GM21528 (cell line): ENCODE measurements around the gene LCLAT1.
"Not testable (repeated sequence)": the region's sequence is repeated elsewhere in the genome, so short reads cannot be mapped to it uniquely, and the experiment has no call there.

Source experiments
- ATAC-seq: cut with Tn5 transposase; IDR thresholded peaks from one replicate; pipeline ENCODE4 v1.9.1; 2021; ENCODE audit warnings: mild to moderate bottlenecking, moderate library complexity; ENCODE audit not compliant: unreplicated experiment, low FRiP score

Gene LCLAT1

DNA sequence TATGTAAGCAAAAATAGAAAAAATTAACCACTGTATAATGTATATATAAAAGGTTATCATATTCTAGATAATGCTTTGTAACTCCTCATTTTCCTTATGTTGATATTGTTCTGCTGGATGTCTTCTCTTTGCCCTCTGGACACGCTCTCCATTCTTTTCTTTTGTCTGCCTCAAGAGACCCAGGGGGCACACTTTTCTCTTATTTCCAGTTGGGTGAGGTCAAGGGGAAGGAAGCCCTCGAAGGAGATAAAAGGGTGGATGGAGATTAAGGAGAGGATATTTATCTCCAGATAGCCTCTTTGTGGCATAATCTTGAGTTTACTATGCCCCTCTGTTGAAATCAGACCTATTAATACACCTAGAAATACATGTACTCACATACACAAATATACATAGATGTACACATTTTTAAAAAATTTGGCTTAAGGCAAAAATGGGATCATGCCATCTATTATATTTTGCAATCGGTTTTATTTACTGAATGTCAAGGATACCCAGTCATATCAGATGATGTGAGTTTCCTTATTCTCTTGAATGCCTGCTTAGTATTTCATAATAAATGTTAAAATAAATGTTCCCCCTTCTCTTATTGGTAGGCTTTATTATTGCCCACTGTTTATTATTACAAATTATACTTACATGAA lies 65.3 kb downstream of the LCLAT1 start:
- ATAC-seq, result no peak

DNA sequence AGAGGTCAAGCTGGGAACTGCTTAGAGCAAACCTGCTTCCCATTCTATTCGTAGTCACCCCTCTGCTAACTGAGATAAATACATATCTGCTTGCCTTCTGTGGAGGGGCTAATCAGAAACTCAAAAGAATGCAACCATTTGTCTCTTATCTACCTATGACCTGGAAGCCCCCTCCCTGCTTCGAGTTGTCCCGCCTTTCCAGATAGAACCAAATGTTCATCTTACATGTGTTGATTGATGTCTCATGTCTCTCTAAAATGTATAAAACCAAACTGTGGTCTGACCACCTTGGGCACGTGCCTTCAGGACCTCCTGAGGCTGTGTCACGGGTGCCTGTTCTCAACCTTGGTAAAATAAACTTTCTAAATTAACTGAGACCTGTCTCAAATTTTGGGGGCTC lies 66.6 kb downstream of the LCLAT1 start:
- ATAC-seq, result not testable (repeated sequence)

DNA sequence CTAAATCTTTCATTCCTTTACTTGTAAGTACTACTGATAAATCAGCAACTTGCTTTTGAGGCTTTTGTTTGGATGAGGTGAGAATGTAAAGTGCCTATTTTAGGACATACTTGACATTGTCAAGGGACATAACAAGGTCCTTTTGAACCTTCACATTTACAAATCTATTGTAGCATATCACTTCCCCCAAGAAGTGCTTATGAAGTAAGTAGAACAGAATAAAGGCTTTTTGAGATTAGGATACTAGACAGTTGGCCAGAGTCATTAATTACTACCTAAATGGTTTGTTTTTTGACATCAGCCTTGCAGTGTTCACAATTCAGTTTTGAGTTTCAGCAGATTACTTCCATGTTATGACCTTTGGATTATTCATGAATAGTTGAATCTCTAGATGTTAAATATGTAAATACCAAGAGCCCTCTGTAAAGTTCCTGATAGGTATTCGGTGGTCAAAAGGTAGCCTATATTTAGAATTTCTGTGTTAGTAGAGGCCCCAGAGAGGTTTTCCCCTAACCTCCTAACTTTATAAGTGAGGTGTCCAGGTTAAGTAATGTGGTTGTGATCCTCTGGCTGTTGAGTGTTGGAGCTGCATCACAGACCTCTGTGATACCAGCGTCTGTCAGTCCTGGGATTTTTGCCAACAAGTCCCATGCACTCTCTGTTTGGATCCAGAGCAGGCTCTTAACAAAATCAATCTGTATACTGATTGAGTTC lies 67.2 kb downstream of the LCLAT1 start:
- ATAC-seq, result no peak

DNA sequence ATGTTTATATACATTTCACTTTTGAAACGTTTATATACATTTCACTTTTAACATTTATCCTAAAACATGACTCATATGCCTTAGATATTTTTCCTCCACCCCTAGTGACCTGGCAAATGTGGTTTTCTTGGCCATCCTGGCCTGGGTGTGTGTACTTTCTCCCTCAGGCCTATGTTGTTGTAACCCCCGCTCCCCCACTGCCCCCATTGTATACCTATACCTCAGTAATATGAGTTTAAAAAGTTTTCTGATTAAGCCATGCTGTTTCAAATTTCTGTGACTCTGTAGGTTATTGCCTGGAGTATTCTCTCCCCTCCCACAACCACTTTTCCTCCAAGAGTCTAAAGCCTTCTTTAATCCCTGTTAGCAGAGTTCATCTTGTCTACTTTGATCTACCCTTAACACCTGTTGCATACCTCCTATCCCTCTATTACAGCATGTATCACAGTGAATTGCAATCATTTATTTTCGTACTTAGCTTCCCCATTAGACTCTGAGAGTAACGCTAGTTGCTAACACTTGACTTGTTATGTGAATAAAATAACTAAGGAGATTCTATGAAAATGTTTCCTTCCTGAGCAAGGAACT lies 67.9 kb downstream of the LCLAT1 start:
- ATAC-seq, result no peak

DNA sequence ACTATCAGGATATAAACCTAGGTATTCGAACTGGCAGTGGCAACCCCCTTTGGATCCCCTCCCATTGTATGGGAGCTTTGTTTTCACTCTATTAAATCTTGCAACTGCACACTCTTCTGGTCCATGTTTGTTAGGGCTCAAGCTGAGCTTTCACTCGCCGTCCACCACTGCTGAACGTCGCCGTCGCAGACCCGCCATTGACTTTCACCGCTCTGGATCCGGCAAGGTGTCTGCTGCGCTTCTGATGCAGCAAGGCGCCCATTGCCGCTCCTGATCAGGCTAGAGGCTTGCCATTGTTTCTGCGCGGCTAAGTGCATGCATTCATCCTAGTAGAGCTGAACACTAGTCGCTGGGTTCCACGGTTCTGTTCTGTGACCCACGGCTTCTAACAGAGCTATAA lies 69.1 kb downstream of the LCLAT1 start:
- ATAC-seq, result no peak

DNA sequence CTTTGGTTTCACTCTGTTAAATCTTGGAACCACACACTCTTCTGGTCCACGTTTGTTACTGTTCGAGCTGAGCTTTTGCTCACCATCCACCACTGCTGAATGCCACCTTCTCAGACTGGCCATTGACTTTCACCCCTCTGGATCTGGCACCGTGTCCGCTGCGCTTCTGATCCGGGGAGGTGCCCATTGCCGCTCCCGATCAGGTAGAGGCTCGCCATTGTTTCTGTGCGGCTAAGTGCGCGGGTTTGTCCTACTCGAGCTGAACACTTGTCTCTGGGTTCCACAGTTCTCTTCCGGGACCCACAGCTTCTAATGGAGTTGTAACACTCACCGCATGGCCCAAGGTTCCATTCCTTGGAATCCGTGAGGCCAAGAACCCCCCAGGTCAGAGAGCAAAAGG lies 72.8 kb downstream of the LCLAT1 start:
- no peak for ATAC-seq

DNA sequence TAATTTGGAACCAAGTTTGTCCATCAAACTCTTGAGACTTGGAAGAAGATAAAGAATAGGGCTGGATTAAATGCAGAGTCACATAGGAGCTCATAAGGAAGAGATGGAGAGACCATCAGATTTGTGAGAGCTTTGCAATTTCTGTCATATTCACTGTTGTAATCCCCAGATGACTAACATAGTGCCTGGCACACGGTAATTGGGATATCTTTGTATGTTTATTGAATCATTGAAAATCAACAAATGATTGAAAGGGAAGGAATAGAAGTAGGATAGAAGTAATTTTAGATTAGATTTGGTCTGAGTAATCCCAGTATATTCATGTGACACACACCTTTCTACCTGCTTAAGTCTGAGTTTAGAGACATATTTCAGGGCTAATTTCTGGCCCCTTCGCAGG lies 75.4 kb downstream of the LCLAT1 start:
- ATAC-seq, result no peak

DNA sequence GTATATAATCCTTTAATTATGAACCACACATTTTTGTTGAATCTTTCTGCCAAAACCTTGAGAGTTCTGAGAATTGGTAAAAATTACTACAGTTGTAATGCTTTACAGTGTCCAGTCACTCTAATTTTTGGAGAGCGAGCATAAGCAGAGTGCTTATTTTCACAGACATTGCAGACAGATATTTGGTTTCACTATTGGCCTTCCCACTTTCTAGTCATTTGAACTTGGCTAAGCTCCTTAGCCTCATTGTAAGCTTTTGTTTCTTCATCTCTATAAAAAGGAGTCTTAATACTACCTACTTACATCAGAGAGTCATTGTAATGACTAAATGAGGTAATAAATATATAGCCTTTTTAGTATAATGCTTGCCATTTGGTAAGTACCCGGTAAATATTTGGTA lies 80.4 kb downstream of the LCLAT1 start:
- ATAC-seq, result no peak

DNA sequence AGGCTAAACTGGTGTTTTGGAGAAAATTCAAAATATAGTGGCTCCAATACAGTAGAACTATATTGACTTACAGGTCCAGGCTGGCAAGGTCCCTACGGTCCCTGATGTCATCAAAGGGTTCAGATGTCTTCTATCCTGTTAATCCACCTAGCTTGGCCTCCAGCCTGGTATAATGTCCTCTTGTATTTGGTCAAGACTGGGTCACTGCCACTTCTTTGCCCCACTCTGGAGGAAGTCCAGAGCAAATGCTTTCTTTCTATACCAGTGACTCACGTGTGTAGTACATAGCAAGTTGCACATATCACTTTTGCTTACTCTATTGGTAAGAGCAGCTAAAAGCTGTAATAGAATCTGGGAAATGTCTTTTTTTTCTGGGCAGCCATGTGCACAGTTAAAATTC lies 80.8 kb downstream of the LCLAT1 start:
- ATAC-seq, result no peak

DNA sequence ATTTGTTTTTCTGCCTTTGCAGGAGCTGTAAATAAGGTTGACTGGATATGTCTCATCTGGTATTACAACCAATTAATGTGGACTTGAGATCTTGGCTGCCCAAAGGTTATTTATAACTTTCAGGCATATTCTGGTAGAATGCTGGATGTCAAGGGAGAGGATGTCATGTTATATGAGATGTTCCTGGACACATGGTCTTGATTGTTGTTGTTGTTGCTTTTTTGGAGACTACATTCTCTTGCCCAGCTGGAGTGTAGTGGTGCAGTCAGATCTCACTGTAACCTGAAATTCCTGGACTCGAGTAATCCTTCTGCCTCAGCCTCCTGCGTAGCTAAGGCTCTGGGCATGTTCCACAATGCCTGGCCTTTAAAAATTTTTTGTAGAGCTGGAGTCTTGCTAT lies 83.3 kb downstream of the LCLAT1 start:
- no peak for ATAC-seq

DNA sequence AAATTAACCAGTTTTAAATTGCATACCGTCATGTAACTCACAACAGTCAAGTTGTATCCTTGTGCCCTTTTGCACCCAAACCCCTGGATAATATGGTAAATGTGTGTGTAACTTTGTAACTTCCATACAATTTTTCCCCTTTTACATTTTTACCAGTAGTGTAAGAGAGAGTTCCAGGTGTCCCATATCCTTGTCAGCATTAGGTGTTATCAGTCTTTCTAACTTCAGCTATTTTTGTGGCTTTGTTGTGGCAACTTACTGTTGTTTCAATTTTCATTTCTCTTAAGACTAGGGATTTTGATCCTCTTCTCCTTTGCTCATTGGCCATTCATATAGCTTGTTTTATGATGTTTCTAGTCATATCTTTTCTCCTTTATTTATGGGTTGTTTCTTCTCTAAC lies 94.6 kb downstream of the LCLAT1 start:
- no peak for ATAC-seq

DNA sequence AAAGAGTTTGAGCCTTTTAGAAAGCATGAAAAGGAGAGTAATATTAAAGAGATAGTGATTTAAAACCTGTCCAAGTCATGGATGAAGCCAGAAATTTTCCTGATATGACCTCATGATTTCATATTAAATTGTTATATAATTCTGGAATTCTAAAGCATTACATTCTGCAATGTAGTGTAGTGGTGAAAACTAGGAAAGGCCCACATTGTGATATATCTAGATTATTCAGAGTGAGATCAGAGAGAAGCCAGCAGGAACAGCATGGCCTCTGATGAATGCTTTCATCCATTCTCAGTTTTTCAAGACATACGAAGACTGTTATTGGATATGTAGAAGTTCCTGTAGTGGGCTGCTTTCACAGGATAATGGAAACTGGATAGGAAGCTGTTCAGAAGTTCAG lies 98.8 kb downstream of the LCLAT1 start:
- no peak for ATAC-seq

DNA sequence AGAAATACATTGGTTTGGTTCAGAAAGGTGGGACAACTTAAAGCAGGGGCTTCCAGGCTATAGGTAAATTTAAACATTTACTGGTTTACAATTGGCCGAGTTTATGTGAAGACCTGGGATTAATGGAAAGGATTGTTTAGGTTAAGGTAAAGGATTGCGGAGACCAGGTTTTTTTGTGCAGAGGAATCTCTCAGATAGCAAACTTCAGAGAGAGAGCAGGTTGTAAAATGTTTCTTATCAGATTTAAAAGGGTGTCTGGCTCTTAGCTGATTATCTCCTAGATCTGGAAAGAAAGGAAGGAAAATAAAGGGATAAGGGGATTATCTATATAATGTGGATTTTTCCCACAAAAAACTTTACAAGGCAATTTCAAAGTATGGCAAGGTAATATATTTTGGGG lies 101.3 kb downstream of the LCLAT1 start:
- no peak for ATAC-seq

DNA sequence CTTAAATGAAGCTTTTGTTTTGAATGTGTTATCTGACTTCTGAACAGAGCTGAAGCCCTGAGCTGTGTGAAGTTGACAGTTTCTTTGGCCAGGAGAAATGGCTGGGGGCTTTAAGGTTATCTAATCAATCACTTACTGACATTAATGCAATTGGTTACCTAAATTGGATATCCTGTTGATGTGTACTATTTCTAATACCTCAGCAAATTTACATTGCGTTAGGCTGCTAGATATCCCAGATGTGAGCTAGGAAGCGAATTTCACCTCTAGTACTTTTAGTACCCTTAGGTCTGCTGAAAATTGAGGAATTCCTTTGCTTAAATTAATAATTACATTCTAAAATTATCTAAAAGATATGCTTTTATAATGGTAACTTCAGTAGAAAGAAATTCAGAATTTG lies 102.0 kb downstream of the LCLAT1 start:
- ATAC-seq, result no peak

DNA sequence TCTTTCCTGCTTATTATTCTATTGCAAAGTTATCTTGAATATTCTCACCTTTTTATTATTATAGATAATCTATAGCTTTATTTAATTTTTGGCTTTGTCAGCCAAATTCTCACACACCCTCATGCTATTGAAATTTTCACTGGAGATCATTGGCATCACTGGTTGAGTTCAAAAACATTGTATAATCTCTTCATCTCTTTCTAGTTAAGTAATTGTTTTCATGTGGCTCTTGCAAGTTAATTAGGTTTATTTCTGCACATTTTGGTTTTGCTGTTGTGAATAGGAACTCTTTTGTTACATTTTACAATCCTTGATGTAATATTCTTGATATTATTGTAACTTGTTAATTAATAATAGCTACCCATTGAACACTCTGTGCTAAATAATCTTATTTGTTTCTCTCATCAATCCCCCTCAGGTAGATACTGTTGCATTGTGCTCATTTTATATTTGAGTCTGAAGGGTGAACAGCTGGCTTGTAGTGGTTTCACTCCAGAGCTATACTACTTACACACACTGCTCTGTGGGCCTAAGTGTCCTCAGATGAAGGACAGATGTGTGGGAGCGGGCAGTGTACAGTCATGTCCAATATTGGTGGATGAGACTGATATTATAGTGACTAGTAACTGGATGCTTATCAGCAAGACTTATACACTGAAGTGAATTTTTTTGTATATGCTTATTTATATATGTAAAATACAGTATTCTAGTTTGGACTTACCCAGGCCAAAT lies 112.7 kb downstream of the LCLAT1 start:
- no peak for ATAC-seq

DNA sequence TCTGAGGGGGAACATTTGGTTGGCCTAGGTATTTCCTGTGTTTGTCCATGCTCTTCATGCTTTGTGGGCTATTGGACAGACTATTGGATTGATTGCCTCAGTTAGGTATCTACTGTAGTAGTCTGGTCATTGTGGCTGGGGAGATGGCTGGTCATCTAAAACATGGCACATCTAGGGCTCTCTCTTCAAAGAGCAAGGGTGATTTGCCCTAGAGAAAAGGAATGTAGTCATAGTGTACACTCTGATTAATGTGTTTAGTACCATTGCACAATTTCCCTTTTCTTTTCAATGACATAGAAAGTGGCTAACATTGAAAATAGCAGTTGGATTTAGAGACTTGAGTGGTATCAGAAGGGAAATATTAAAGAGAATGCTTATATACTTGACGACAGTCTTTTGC lies 114.3 kb downstream of the LCLAT1 start:
- ATAC-seq, result no peak

DNA sequence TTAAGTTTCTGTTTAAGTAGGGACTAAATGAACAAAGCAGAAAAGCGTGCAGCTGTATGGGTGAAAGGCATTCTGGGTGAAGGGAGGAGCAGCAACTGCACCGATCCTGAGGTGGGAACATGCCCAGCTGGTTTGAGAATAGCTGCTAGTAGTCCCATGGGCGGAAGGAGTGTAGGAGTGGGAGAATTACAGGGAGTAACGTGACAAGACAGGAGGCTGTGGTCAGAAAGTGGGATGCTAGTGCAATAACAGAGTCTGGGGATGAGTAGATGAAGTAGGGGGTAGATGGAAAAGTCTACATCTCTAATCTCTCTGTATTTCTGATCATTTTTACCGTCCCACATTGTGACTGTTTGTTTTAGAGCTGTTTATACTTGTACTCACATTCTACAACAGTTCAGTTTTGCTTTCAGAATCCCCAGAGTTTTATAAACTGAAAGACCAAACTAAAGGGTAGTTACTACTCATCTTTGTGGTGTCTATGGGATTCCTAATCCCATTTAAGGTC lies 118.9 kb downstream of the LCLAT1 start:
- ATAC-seq, result no peak

DNA sequence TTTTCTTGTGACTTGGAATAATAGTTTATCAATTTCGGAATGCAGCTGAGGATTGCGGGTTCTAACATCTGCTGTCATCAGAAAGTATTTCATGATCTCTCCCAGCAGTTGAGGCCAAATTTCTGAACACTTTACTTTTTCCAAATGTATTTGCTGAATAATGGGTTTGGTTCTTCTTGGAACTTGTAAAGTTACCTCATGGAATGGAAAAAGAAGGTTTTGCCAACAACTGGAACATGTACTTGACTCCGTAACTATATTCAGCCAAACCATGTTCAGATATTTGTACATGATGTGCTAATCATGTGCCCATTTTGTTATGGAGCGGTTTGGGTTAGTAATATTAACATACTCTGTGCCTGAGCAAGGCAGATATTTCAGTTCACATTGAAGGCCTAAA lies 119.6 kb downstream of the LCLAT1 start:
- no peak for ATAC-seq

DNA sequence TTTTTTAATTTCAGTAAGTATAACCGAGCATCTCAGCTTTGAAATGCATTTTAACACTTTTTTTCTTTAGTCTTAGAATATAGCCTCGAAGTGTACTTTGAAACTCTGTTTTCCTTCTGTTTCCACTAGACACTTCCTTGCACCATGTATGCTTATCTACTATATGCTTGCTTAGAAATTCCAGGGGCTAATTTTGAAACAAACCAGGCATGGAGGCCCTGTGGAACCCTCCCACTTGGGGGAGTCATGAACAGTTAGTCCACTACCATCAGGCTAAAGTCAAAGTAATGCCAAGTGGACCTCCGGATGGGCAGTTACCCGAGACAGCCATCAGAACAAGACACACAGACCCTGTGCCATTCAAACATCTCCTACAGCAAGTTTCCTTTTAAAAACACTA lies 120.3 kb downstream of the LCLAT1 start:
- no peak for ATAC-seq

DNA sequence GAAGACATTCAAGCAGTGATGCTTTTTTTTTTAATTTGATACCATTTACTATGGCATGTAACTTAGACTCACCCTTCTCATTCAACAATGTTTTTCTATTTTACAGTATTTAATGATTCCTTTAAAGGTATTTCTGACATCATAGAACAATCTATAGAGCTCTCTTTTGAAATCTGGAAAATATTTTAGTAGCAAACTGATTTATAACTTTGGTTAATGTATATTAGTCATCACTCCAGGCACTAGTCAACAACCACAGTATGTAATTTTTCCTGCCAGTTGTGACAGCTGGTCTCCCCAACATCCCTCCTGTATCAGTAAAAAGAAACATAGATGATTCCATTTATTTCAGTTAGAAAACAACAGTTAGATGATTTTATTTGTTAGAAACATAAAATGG lies 122.9 kb downstream of the LCLAT1 start:
- ATAC-seq, result no peak

DNA sequence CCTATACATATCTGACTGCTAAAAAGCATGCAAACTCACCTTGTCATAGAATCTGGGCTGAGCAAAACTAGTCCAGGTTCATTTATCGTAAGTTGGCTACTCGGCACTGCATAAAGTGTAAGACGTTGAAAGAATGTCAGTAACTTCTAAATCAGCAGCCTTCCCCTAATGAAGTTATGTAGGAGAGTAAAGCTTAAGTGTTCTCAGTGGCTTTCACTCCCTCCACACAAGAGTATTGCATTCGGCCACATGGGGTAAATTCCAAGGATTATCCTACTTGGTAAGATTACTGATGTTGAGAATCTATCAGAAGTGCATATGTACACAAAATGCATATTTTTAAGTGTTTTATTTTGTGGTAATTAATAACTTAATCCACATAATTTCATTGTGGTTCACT lies 130.1 kb downstream of the LCLAT1 start:
- no peak for ATAC-seq
